Astrocyte (in vitro differentiated cells and primary cell): ENCODE data around the gene NXPE3. TPM values are rescaled to one million over a fixed set of nuclear protein-coding genes. Genes with fewer than 3 reads are reported as not detected.

Experiments used
- DNase-seq: peaks from one replicate; pipeline ENCODE4 v3.0.0-alpha.2; 2010; ENCODE audit warnings: low read depth
- FAIRE-seq: peaks from 2 replicates; lab custom pipeline; 2011; peaks lifted over from hg19 to GRCh38; lab: Jason Lieb, UNC
- H2AFZ ChIP-seq: 2 replicates; pipeline ENCODE4 v1.6.0; 2012; ENCODE audit warnings: low read depth, low read length, inconsistent platforms
- H3K27ac ChIP-seq: 2 replicates; pipeline ENCODE4 v1.5.1; 2011; ENCODE audit warnings: low read depth, low read length, inconsistent platforms
- H3K27me3 ChIP-seq: 2 replicates; pipeline ENCODE4 v1.6.0; 2011; ENCODE audit warnings: low read length, inconsistent platforms; ENCODE audit not compliant: insufficient read depth
- H3K36me3 ChIP-seq: 2 replicates; pipeline ENCODE4 v1.5.1; 2011; ENCODE audit warnings: low read length, inconsistent platforms; ENCODE audit not compliant: insufficient read depth
- H3K4me1 ChIP-seq: 2 replicates; pipeline ENCODE4 v1.5.1; 2011; ENCODE audit warnings: low read length, inconsistent platforms; ENCODE audit not compliant: insufficient read depth
- H3K4me2 ChIP-seq: 2 replicates; pipeline ENCODE4 v1.6.0; 2012; ENCODE audit warnings: low read length, inconsistent platforms
- H3K4me3 ChIP-seq: 2 replicates; pipeline ENCODE4 v1.5.1; 2011; ENCODE audit warnings: low read depth, mild to moderate bottlenecking, low read length, inconsistent platforms; ENCODE audit not compliant: insufficient read depth
- H3K79me2 ChIP-seq: 2 replicates; pipeline ENCODE4 v1.6.0; 2012; ENCODE audit warnings: mild to moderate bottlenecking, low read length, inconsistent platforms; ENCODE audit not compliant: insufficient read depth
- H3K9ac ChIP-seq: 2 replicates; pipeline ENCODE4 v1.6.0; 2012; ENCODE audit warnings: mild to moderate bottlenecking, low read length, inconsistent platforms
- H3K9me3 ChIP-seq: 2 replicates; pipeline ENCODE4 v1.5.1; 2012; ENCODE audit warnings: low read depth, mild to moderate bottlenecking, low read length, inconsistent platforms; ENCODE audit not compliant: insufficient read depth
- H4K20me1 ChIP-seq: 2 replicates; pipeline ENCODE4 v1.6.0; 2012; ENCODE audit warnings: low read length, inconsistent platforms; ENCODE audit not compliant: insufficient read depth
- H3K27ac Mint-ChIP-seq: one replicate; pipeline ENCODE4 v1.8.0; 2021; ENCODE audit warnings: mild to moderate bottlenecking, mixed read lengths; ENCODE audit not compliant: unreplicated experiment
- H3K27me3 Mint-ChIP-seq: one replicate; pipeline ENCODE4 v1.8.0; 2021; ENCODE audit warnings: low read depth, mixed read lengths; ENCODE audit not compliant: unreplicated experiment
- H3K36me3 Mint-ChIP-seq: one replicate; pipeline ENCODE4 v1.8.0; 2021; ENCODE audit warnings: low read depth, mixed read lengths; ENCODE audit not compliant: unreplicated experiment
- H3K4me1 Mint-ChIP-seq: one replicate; pipeline ENCODE4 v1.8.0; 2021; ENCODE audit warnings: low read depth, mixed read lengths; ENCODE audit not compliant: unreplicated experiment
- H3K4me3 Mint-ChIP-seq: one replicate; pipeline ENCODE4 v1.8.0; 2021; ENCODE audit warnings: mild to moderate bottlenecking, moderate library complexity, mixed read lengths; ENCODE audit not compliant: unreplicated experiment
- H3K9me3 Mint-ChIP-seq: one replicate; pipeline ENCODE4 v1.8.0; 2021; ENCODE audit warnings: mild to moderate bottlenecking, mixed read lengths; ENCODE audit not compliant: unreplicated experiment
- CTCF ChIP-seq: IDR thresholded peaks from 2 replicates; pipeline ENCODE4 v1.5.1; 2011; ENCODE audit warnings: low read depth, mild to moderate bottlenecking, inconsistent platforms, low read length, moderate library complexity; ENCODE audit not compliant: insufficient read depth
- EZH2 ChIP-seq: IDR thresholded peaks from 2 replicates; pipeline ENCODE4 v1.6.1; 2012; ENCODE audit warnings: mild to moderate bottlenecking, low read length, inconsistent platforms; ENCODE audit not compliant: insufficient read depth
- total RNA-seq: library from RNA; stranded (reverse); gene quantifications from 2 replicates; pipeline ENCODE4 v1.2.1, GENCODE V29; 2021

NXPE3 gene
- total RNA-seq, 1 donor from 2014 or later: 46.4 TPM

GRCh38 chr3:101852983-101853840 is 74.2 kb downstream of the NXPE3 start:
- FAIRE-seq (no peak), DNase-seq (no peak)
- peaks cover 14% of the 10 kb centered on the region for H3K4me1 ChIP-seq
- no peak overlapping the region for H3K4me3 ChIP-seq
- H2AFZ ChIP-seq: no peak overlapping the region
- H3K9ac ChIP-seq: no peak overlapping the region
- H4K20me1 ChIP-seq: peaks cover 71% of the 10 kb centered on the region
- no peaks in the 10 kb centered on the region for H3K27me3 Mint-ChIP-seq
- no peaks in the 10 kb centered on the region for H3K9me3 Mint-ChIP-seq
- H3K4me3 Mint-ChIP-seq: peak overlapping the region; percentile 98
- no peaks in the 10 kb centered on the region for H3K9me3 ChIP-seq
- H3K79me2 ChIP-seq: peaks cover 61% of the 10 kb centered on the region
- H3K4me2 ChIP-seq: peak overlapping the region; percentile 41
- H3K27me3 ChIP-seq: no peaks in the 10 kb centered on the region
- peaks cover 29% of the 10 kb centered on the region for H3K4me1 Mint-ChIP-seq
- H3K36me3 Mint-ChIP-seq: peaks cover 46% of the 10 kb centered on the region
- no peak overlapping the region for H3K27ac Mint-ChIP-seq
- H3K36me3 ChIP-seq: peaks cover 64% of the 10 kb centered on the region
- no peak overlapping the region for H3K27ac ChIP-seq
- TF ChIP-seq CTCF (no peak), EZH2 (no peak)

- Histone ChIP-seq H2AFZ (no peak overlapping the region), H3K27me3 (no peaks in the 10 kb centered on the region), H3K4me2 (peak overlapping the region; percentile 41), H3K36me3 (peaks cover 70% of the 10 kb centered on the region), H4K20me1 (peaks cover 79% of the 10 kb centered on the region), H3K79me2 (peaks cover 61% of the 10 kb centered on the region), H3K9me3 (no peaks in the 10 kb centered on the region), H3K27ac (no peak overlapping the region), H3K4me1 (peaks cover 14% of the 10 kb centered on the region), H3K9ac (no peak overlapping the region), H3K4me3 (no peak overlapping the region)
- H3K27me3 Mint-ChIP-seq: no peaks in the 10 kb centered on the region
- peaks cover 46% of the 10 kb centered on the region for H3K36me3 Mint-ChIP-seq
- no peak overlapping the region for H3K4me3 Mint-ChIP-seq
- no peaks in the 10 kb centered on the region for H3K9me3 Mint-ChIP-seq
- no peak for DNase-seq
- TF ChIP-seq EZH2 (no peak), CTCF (no peak)
- H3K4me1 Mint-ChIP-seq: peaks cover 27% of the 10 kb centered on the region
- no peak overlapping the region for H3K27ac Mint-ChIP-seq
- no peak for FAIRE-seq
These were observed 75.0 kb downstream of the NXPE3 start for GRCh38 chr3:101853982-101854381.
